Anterior cingulate cortex (tissue), 58 donors: ENCODE measurements around the gene STK32B.

Experiments used
- DNase-seq, 58 donors: peaks; one replicate each; lab custom pipeline; 2025; lab: John Stamatoyannopoulos, UW

STK32B gene

GRCh38 chr4:5458676-5459075 is 407.4 kb downstream of the STK32B start:
- DNase-seq, result no peak

- no peak for DNase-seq
Measured at GRCh38 chr4:5459236-5459635, 408.0 kb downstream of the STK32B start.

- peak in 9 of 58 donors; percentile 1 to 47 (median 10) for DNase-seq
Measured at GRCh38 chr4:5460106-5460801, 409.0 kb downstream of the STK32B start.

DNA sequence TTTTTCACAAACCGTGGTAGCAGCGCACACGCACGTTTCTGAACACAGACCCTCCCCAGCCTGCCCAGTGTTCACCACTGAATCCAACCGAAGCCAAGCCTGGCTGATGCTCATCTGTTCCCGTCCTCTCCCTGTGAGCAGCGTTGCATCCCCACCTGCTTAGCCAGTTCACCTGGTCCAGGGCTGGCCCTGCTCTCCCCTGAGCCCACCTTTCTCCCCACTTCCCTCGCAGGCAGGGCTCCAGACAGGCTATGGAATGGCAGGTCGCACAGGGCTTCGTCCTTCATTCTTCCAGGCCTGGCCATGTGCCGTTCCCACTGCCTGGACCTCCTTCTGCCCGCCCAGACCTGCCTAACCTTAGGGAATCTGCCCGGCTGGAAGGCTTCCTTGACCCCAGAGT is 410.2 kb downstream of the STK32B start:
- no peak for DNase-seq

- no peak for DNase-seq
Measured at GRCh38 chr4:5462254-5462835, 411.1 kb downstream of the STK32B start.

- no peak for DNase-seq
Measured at GRCh38 chr4:5462896-5463295, 411.6 kb downstream of the STK32B start.

GRCh38 chr4:5463361-5463760 is 412.1 kb downstream of the STK32B start:
- no peak for DNase-seq

- DNase-seq, result no peak
Measured at GRCh38 chr4:5463936-5464650, 412.8 kb downstream of the STK32B start.

DNA sequence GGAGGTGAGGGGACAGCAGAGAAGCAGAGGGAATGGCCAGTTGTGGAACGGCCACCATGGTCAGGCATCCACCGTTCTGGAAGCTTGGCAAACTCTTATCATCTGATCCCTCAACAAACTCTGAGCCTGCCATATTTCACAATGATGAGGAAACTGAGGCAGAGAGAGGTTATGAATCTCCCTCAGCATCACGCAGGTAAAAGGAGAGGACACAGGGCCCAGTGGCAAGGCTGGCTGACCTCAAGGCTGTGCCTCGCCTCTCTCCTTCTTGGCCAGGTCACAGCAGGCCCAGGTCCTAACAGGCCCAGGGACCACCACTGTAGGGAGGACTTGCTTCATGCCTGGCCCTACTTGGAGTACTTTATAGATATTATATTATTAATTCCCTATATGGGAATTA is 414.2 kb downstream of the STK32B start:
- no peak for DNase-seq

- DNase-seq, result no peak
Measured at GRCh38 chr4:5465956-5466355, 414.7 kb downstream of the STK32B start.

DNA sequence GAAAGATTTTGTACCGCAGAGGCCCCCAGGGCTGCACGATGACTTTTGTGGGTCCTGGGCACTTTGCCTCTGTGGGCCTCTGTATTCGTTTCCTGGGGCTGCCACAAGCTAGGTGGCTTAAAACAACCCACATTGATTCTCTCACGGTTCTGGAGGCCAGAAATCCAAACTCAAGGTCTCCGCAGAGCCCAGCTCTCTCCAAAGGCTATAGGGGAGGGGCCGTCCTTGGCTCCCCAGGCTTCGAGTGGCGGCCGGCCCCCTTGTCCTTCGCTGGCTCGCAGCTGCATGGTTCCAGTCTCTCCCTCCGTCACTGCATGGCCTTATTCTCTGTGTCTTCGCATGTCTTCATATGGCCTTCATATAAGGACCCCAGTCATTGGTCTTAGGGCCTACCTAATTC is 415.8 kb downstream of the STK32B start:
- no peak for DNase-seq

DNA sequence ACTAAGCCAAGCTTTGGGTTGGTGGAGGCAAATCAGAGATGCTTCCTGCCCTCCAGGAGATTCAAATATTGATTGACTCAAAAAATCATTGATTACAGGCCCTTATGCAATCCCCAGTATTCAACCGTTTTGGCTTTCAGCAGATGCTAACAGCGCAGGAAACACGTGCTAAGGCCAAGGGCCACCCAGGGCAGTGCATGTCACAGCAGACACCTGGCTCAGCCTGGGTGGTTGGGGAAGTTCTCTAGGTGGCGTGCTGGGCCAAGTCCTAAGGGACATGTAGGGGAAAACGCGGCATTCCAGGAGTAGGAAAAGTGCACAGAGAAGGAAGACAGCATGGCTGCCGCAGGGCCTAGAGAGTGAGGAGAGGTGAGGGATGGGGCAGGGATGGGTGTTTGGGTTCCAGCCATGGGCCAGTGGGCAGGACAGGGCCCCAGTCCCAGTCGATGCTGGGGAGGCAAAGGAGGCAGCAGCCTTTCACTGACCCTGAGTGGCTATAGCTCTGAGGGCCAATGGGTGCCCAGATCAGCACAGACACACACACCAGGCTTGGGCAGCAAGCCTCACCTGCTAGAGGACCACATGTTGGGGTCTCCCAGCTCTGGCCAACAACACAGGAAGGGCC is 418.0 kb downstream of the STK32B start:
- DNase-seq, result no peak

GRCh38 chr4:5469861-5470260 is 418.6 kb downstream of the STK32B start:
- DNase-seq, result peak in 8 of 58 donors; percentile 4 to 23 (median 12)

GRCh38 chr4:5470318-5471198 is 419.3 kb downstream of the STK32B start:
- peak in 1 of 58 donors; percentile 25 for DNase-seq

DNA sequence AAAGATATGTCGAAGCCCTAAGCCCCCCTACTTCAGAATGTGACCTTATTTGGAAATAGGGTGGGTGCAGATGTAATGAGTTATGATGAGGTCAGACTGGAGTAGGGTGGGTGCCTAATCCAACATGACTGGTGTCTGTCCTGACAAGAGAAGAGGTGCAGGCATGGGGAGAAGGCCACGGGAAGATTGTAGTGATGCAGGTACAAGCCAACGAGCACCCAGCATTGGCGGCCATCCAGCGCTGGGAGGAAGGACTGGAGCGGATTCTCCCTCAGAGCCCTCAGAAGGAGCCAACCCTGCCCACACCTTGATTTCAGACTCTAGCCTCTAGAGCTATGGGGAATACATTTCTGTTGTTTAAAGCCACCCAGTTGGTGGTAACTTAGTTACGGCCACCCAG is 419.9 kb downstream of the STK32B start:
- no peak for DNase-seq

DNA sequence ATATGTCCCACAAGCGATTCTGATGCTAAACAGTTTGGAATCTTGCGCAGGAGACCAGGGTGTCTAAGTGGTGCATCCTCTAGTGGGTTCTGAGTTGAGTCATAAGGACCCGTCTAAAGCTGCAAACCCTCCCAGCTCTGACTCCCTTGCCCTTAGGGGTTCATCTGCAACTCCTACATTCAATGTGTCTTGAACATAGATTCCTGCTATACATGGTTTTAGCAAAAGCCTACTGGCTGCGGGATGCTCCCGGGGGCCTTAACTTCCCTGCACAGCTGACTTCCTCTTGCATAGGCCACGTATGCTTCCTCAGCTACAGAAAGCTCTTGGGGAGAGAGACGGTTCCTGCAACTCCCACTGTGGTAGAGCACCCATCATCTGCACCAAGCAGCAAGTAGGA is 420.4 kb downstream of the STK32B start:
- no peak for DNase-seq

- no peak for DNase-seq
Measured at GRCh38 chr4:5472160-5472591, 420.9 kb downstream of the STK32B start.

DNA sequence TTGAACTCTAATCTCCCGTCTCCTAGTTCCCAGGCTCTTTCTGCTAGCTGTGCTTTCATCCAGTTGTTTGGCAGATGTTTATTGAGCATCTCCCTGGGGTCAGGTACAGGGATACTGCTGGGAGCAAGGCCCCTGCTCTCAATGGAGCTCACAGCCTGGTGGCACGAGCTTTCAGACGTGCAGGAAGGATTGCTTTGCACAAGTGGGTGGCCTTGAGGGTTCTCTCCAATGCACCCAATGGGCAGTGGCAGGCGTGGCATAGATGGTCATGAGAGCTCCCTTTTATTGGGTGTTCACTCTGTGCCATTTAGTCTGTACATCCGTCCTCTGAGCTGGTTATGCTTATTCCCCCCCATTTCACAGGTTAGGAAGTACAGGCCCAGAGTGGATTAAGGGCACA is 421.8 kb downstream of the STK32B start:
- DNase-seq, result no peak

GRCh38 chr4:5474756-5475155 is 423.5 kb downstream of the STK32B start:
- DNase-seq, result no peak

- no peak for DNase-seq
Measured at GRCh38 chr4:5477613-5478012, 426.3 kb downstream of the STK32B start.
